22Rv1 (cell line): Measurements from ENCODE around the gene ITPRIPL1.

Source experiments
- H3K27ac ChIP-seq: fragments of 450-650 bp; 2 replicates; pipeline ENCODE4 v1.5.1; 2017
- CTCF ChIP-seq: fragments of 450-650 bp; IDR thresholded peaks from 2 replicates; pipeline ENCODE4 v1.5.1; 2017; ENCODE audit warnings: mild to moderate bottlenecking
- ZFX ChIP-seq: fragments of 450-650 bp; IDR thresholded peaks from 2 replicates; pipeline ENCODE4 v1.6.1; 2017; ENCODE audit warnings: antibody characterized with exemption, borderline replicate concordance

ITPRIPL1 gene

GRCh38 chr2:96323849-96324248 lies 1.3 kb upstream of the ITPRIPL1 start:
- TF ChIP-seq CTCF (no peak), ZFX (no peak)
- no peak overlapping the region for H3K27ac ChIP-seq

- H3K27ac ChIP-seq: no peak overlapping the region
- TF ChIP-seq CTCF (no peak), ZFX (no peak)
Measured at GRCh38 chr2:96324721-96325040, 436 bp upstream of the ITPRIPL1 start.

GRCh38 chr2:96325884-96326255 lies 753 bp downstream of the ITPRIPL1 start:
- no peak for TF ChIP-seq ZFX
- no peak for TF ChIP-seq CTCF

GRCh38 chr2:96326564-96326963 lies 1.4 kb downstream of the ITPRIPL1 start:
- TF ChIP-seq CTCF (no peak), ZFX (no peak)

More at GRCh38 chr2:96325884-96326255, 753 bp downstream of the ITPRIPL1 start:
- no peak overlapping the region for H3K27ac ChIP-seq

GRCh38 chr2:96326990-96327820 lies 2.1 kb downstream of the ITPRIPL1 start:
- no peak for TF ChIP-seq CTCF
- no peak for TF ChIP-seq ZFX
- H3K27ac ChIP-seq: no peak overlapping the region

More at GRCh38 chr2:96326564-96326963, 1.4 kb downstream of the ITPRIPL1 start:
- no peak overlapping the region for H3K27ac ChIP-seq

- TF ChIP-seq ZFX (no peak), CTCF (no peak)
- H3K27ac ChIP-seq: no peak overlapping the region
Measured at GRCh38 chr2:96329456-96329855, 4.3 kb downstream of the ITPRIPL1 start.

- TF ChIP-seq CTCF (no peak), ZFX (no peak)
- H3K27ac ChIP-seq: no peak overlapping the region
Measured at GRCh38 chr2:96329874-96330273, 4.8 kb downstream of the ITPRIPL1 start.
